WERI-Rb-1 (cell line): ENCODE results near the gene LPGAT1.

ENCODE experiments used
- DNase-seq: peaks from one replicate; pipeline ENCODE4 v3.0.0-alpha.2; 2020
- H3K27ac ChIP-seq: fragments of 250-450 bp; sonication (Bioruptor Pico); 2 replicates; pipeline ENCODE4 v1.5.1; 2020; ENCODE audit warnings: mild to moderate bottlenecking, moderate library complexity
- H3K27me3 ChIP-seq: fragments of 250-450 bp; sonication (Bioruptor Pico); 2 replicates; pipeline ENCODE4 v1.5.1; 2021; ENCODE audit warnings: mild to moderate bottlenecking, low read depth, moderate library complexity; ENCODE audit not compliant: insufficient read depth, severe bottlenecking
- H3K36me3 ChIP-seq: fragments of 250-450 bp; sonication (Bioruptor Pico); 2 replicates; pipeline ENCODE4 v1.5.1; 2020; ENCODE audit warnings: mild to moderate bottlenecking, moderate library complexity
- H3K4me3 ChIP-seq: 2 replicates; pipeline ENCODE4 v1.5.1; 2011; ENCODE audit warnings: low read depth, mild to moderate bottlenecking, control low read depth, low read length
- H3K9me3 ChIP-seq: fragments of 250-450 bp; sonication (Bioruptor Pico); 2 replicates; pipeline ENCODE4 v1.5.1; 2021; ENCODE audit warnings: mild to moderate bottlenecking, moderate library complexity; ENCODE audit not compliant: severe bottlenecking
- CTCF ChIP-seq: IDR thresholded peaks from 2 replicates; pipeline ENCODE4 v1.5.1; 2011; ENCODE audit warnings: low read depth, mild to moderate bottlenecking, control low read depth, inconsistent platforms, low read length

LPGAT1 gene

GRCh38 chr1:211870156-211870555 lies 39.6 kb upstream of the LPGAT1 start:
- Histone ChIP-seq H3K36me3 (no peaks in the 10 kb centered on the region), H3K27me3 (no peaks in the 10 kb centered on the region), H3K27ac (no peak overlapping the region), H3K9me3 (no peaks in the 10 kb centered on the region), H3K4me3 (no peak overlapping the region)
- TF ChIP-seq CTCF: no peak
- DNase-seq: no peak

GRCh38 chr1:211865180-211865579 lies 34.6 kb upstream of the LPGAT1 start:
- no peak for DNase-seq
- no peaks in the 10 kb centered on the region for H3K9me3 ChIP-seq
- H3K27me3 ChIP-seq: no peaks in the 10 kb centered on the region
- no peak overlapping the region for H3K27ac ChIP-seq
- no peaks in the 10 kb centered on the region for H3K36me3 ChIP-seq
- H3K4me3 ChIP-seq: no peak overlapping the region
- no peak for TF ChIP-seq CTCF

- no peak for DNase-seq
- H3K27me3 ChIP-seq: no peaks in the 10 kb centered on the region
- TF ChIP-seq CTCF: no peak
- H3K27ac ChIP-seq: no peak overlapping the region
- no peak overlapping the region for H3K4me3 ChIP-seq
- peaks cover 8% of the 10 kb centered on the region for H3K9me3 ChIP-seq
- H3K36me3 ChIP-seq: no peaks in the 10 kb centered on the region
Observed at GRCh38 chr1:211859405-211859804, 28.8 kb upstream of the LPGAT1 start.

GRCh38 chr1:211851174-211851573 lies 20.6 kb upstream of the LPGAT1 start:
- Histone ChIP-seq H3K9me3 (peaks cover 3% of the 10 kb centered on the region), H3K27me3 (no peaks in the 10 kb centered on the region), H3K4me3 (no peak overlapping the region), H3K36me3 (no peaks in the 10 kb centered on the region), H3K27ac (no peak overlapping the region)
- DNase-seq: no peak
- TF ChIP-seq CTCF: no peak

GRCh38 chr1:211843507-211844298 lies 13.1 kb upstream of the LPGAT1 start:
- H3K9me3 ChIP-seq: no peaks in the 10 kb centered on the region
- no peaks in the 10 kb centered on the region for H3K36me3 ChIP-seq
- H3K4me3 ChIP-seq: no peak overlapping the region
- H3K27me3 ChIP-seq: no peaks in the 10 kb centered on the region
- H3K27ac ChIP-seq: no peak overlapping the region
- DNase-seq: no peak
- no peak for TF ChIP-seq CTCF

GRCh38 chr1:211843018-211843417 lies 12.5 kb upstream of the LPGAT1 start:
- Histone ChIP-seq H3K36me3 (no peaks in the 10 kb centered on the region), H3K9me3 (no peaks in the 10 kb centered on the region), H3K27ac (no peak overlapping the region), H3K4me3 (no peak overlapping the region), H3K27me3 (no peaks in the 10 kb centered on the region)
- TF ChIP-seq CTCF: no peak
- no peak for DNase-seq
